ENCODE results near the gene TIMP1.

The TIMP1 gene

GRCh38 chrX:47563801-47564315 is 18.4 kb upstream of the TIMP1 start:
- Histone ChIP-seq H3K9ac (ENCODE audit: low read length) (no peak overlapping the region), H3K27ac (ENCODE audit: low read length) (no peak overlapping the region), H3K9me3 (ENCODE audit: control insufficient read depth, low read depth, low read length) (peaks cover 9% of the 10 kb centered on the region), H3K4me3 (ENCODE audit: low read length) (no peak overlapping the region), H3K36me3 (ENCODE audit: control insufficient read depth, low read depth, low read length) (peaks cover 15% of the 10 kb centered on the region), H3K4me1 (ENCODE audit: control insufficient read depth, low read depth, low read length) (peaks cover 3% of the 10 kb centered on the region), H3K27me3 (ENCODE audit: control insufficient read depth, insufficient read depth, low read length) (no peaks in the 10 kb centered on the region)

- Histone ChIP-seq H3K9ac (ENCODE audit: low read length) (no peak overlapping the region), H3K4me1 (ENCODE audit: control insufficient read depth, low read depth, low read length) (peaks cover 3% of the 10 kb centered on the region), H3K27ac (ENCODE audit: low read length) (no peak overlapping the region), H3K27me3 (ENCODE audit: control insufficient read depth, insufficient read depth, low read length) (no peaks in the 10 kb centered on the region), H3K4me3 (ENCODE audit: low read length) (no peak overlapping the region), H3K36me3 (ENCODE audit: control insufficient read depth, low read depth, low read length) (peaks cover 19% of the 10 kb centered on the region), H3K9me3 (ENCODE audit: control insufficient read depth, low read depth, low read length) (peaks cover 9% of the 10 kb centered on the region)
Measured at GRCh38 chrX:47564438-47565085, 17.7 kb upstream of the TIMP1 start.

- Histone ChIP-seq H3K9ac (ENCODE audit: low read length) (no peak overlapping the region), H3K9me3 (ENCODE audit: control insufficient read depth, low read depth, low read length) (no peaks in the 10 kb centered on the region), H3K36me3 (ENCODE audit: control insufficient read depth, low read depth, low read length) (peaks cover 23% of the 10 kb centered on the region), H3K27ac (ENCODE audit: low read length) (no peak overlapping the region), H3K4me3 (ENCODE audit: low read length) (no peak overlapping the region), H3K4me1 (ENCODE audit: control insufficient read depth, low read depth, low read length) (no peaks in the 10 kb centered on the region), H3K27me3 (ENCODE audit: control insufficient read depth, insufficient read depth, low read length) (no peaks in the 10 kb centered on the region)
Measured at GRCh38 chrX:47566841-47567240, 15.4 kb upstream of the TIMP1 start.

- no peak overlapping the region for H3K9ac ChIP-seq (ENCODE audit: low read length)
- H3K4me1 ChIP-seq (ENCODE audit: control insufficient read depth, low read depth, low read length), result peaks cover 3% of the 10 kb centered on the region
- H3K9me3 ChIP-seq (ENCODE audit: control insufficient read depth, low read depth, low read length), result no peaks in the 10 kb centered on the region
- H3K27ac ChIP-seq (ENCODE audit: low read length), result no peak overlapping the region
- peaks cover 15% of the 10 kb centered on the region for H3K36me3 ChIP-seq (ENCODE audit: control insufficient read depth, low read depth, low read length)
- H3K27me3 ChIP-seq (ENCODE audit: control insufficient read depth, insufficient read depth, low read length), result no peaks in the 10 kb centered on the region
- H3K4me3 ChIP-seq (ENCODE audit: low read length), result no peak overlapping the region
Measured at GRCh38 chrX:47568656-47569295, 13.5 kb upstream of the TIMP1 start.

- Histone ChIP-seq H3K4me3 (ENCODE audit: low read length) (no peak overlapping the region), H3K9ac (ENCODE audit: low read length) (no peak overlapping the region), H3K36me3 (ENCODE audit: control insufficient read depth, low read depth, low read length) (peaks cover 13% of the 10 kb centered on the region), H3K27me3 (ENCODE audit: control insufficient read depth, insufficient read depth, low read length) (no peaks in the 10 kb centered on the region), H3K9me3 (ENCODE audit: control insufficient read depth, low read depth, low read length) (no peaks in the 10 kb centered on the region), H3K27ac (ENCODE audit: low read length) (no peak overlapping the region), H3K4me1 (ENCODE audit: control insufficient read depth, low read depth, low read length) (peaks cover 3% of the 10 kb centered on the region)
Measured at GRCh38 chrX:47570794-47571193, 11.4 kb upstream of the TIMP1 start.

GRCh38 chrX:47571215-47571614 is 11.0 kb upstream of the TIMP1 start:
- peaks cover 3% of the 10 kb centered on the region for H3K4me1 ChIP-seq (ENCODE audit: control insufficient read depth, low read depth, low read length)
- no peaks in the 10 kb centered on the region for H3K9me3 ChIP-seq (ENCODE audit: control insufficient read depth, low read depth, low read length)
- no peak overlapping the region for H3K27ac ChIP-seq (ENCODE audit: low read length)
- H3K9ac ChIP-seq (ENCODE audit: low read length), result no peak overlapping the region
- no peak overlapping the region for H3K4me3 ChIP-seq (ENCODE audit: low read length)
- no peaks in the 10 kb centered on the region for H3K27me3 ChIP-seq (ENCODE audit: control insufficient read depth, insufficient read depth, low read length)
- peaks cover 13% of the 10 kb centered on the region for H3K36me3 ChIP-seq (ENCODE audit: control insufficient read depth, low read depth, low read length)

- Histone ChIP-seq H3K36me3 (ENCODE audit: control insufficient read depth, low read depth, low read length) (peaks cover 13% of the 10 kb centered on the region), H3K4me1 (ENCODE audit: control insufficient read depth, low read depth, low read length) (peaks cover 3% of the 10 kb centered on the region), H3K27ac (ENCODE audit: low read length) (no peak overlapping the region), H3K9ac (ENCODE audit: low read length) (no peak overlapping the region), H3K9me3 (ENCODE audit: control insufficient read depth, low read depth, low read length) (no peaks in the 10 kb centered on the region), H3K4me3 (ENCODE audit: low read length) (no peak overlapping the region), H3K27me3 (ENCODE audit: control insufficient read depth, insufficient read depth, low read length) (no peaks in the 10 kb centered on the region)
Measured at GRCh38 chrX:47571896-47572295, 10.3 kb upstream of the TIMP1 start.

- no peak overlapping the region for H3K4me3 ChIP-seq (ENCODE audit: low read length)
- no peaks in the 10 kb centered on the region for H3K9me3 ChIP-seq (ENCODE audit: control insufficient read depth, low read depth, low read length)
- H3K36me3 ChIP-seq (ENCODE audit: control insufficient read depth, low read depth, low read length), result peaks cover 13% of the 10 kb centered on the region
- no peak overlapping the region for H3K9ac ChIP-seq (ENCODE audit: low read length)
- no peak overlapping the region for H3K27ac ChIP-seq (ENCODE audit: low read length)
- H3K4me1 ChIP-seq (ENCODE audit: control insufficient read depth, low read depth, low read length), result peaks cover 3% of the 10 kb centered on the region
- H3K27me3 ChIP-seq (ENCODE audit: control insufficient read depth, insufficient read depth, low read length), result no peaks in the 10 kb centered on the region
Measured at GRCh38 chrX:47572773-47573340, 9.4 kb upstream of the TIMP1 start.

GRCh38 chrX:47573341-47574075 is 8.7 kb upstream of the TIMP1 start:
- H3K27ac ChIP-seq (ENCODE audit: low read length), result peak overlapping the region; percentile 30
- peak overlapping the region; percentile 51 for H3K4me3 ChIP-seq (ENCODE audit: low read length)
- no peaks in the 10 kb centered on the region for H3K27me3 ChIP-seq (ENCODE audit: control insufficient read depth, insufficient read depth, low read length)
- H3K9me3 ChIP-seq (ENCODE audit: control insufficient read depth, low read depth, low read length), result no peaks in the 10 kb centered on the region
- peaks cover 9% of the 10 kb centered on the region for H3K36me3 ChIP-seq (ENCODE audit: control insufficient read depth, low read depth, low read length)
- H3K4me1 ChIP-seq (ENCODE audit: control insufficient read depth, low read depth, low read length), result peaks cover 3% of the 10 kb centered on the region
- peak overlapping the region; percentile 60 for H3K9ac ChIP-seq (ENCODE audit: low read length)

GRCh38 chrX:47574076-47574546 is 8.1 kb upstream of the TIMP1 start:
- H3K36me3 ChIP-seq (ENCODE audit: control insufficient read depth, low read depth, low read length), result peaks cover 8% of the 10 kb centered on the region
- no peaks in the 10 kb centered on the region for H3K9me3 ChIP-seq (ENCODE audit: control insufficient read depth, low read depth, low read length)
- H3K4me1 ChIP-seq (ENCODE audit: control insufficient read depth, low read depth, low read length), result peaks cover 3% of the 10 kb centered on the region
- H3K27me3 ChIP-seq (ENCODE audit: control insufficient read depth, insufficient read depth, low read length), result no peaks in the 10 kb centered on the region
- peak overlapping the region; percentile 51 for H3K4me3 ChIP-seq (ENCODE audit: low read length)
- H3K27ac ChIP-seq (ENCODE audit: low read length), result peak overlapping the region; percentile 30
- H3K9ac ChIP-seq (ENCODE audit: low read length), result peak overlapping the region; percentile 60

- H3K9ac ChIP-seq (ENCODE audit: low read length), result peak overlapping the region; percentile 60
- no peaks in the 10 kb centered on the region for H3K27me3 ChIP-seq (ENCODE audit: control insufficient read depth, insufficient read depth, low read length)
- H3K9me3 ChIP-seq (ENCODE audit: control insufficient read depth, low read depth, low read length), result no peaks in the 10 kb centered on the region
- H3K27ac ChIP-seq (ENCODE audit: low read length), result no peak overlapping the region
- H3K4me1 ChIP-seq (ENCODE audit: control insufficient read depth, low read depth, low read length), result peaks cover 3% of the 10 kb centered on the region
- peaks cover 2% of the 10 kb centered on the region for H3K36me3 ChIP-seq (ENCODE audit: control insufficient read depth, low read depth, low read length)
- peak overlapping the region; percentile 51 for H3K4me3 ChIP-seq (ENCODE audit: low read length)
Measured at GRCh38 chrX:47574547-47575301, 7.5 kb upstream of the TIMP1 start.

Measured in iPS-18a (cell line).